Smooth muscle cell of the brain vasculature (primary cell): ENCODE data around the gene SLC16A2.
"Not testable (repeated sequence)": the region's sequence is repeated elsewhere in the genome, so short reads cannot be mapped to it uniquely, and the experiment has no call there.

Source experiments
- DNase-seq: peaks from one replicate; pipeline ENCODE4 v3.0.0-alpha.2; 2012; ENCODE audit warnings: low read depth, low spot score

SLC16A2 gene

DNA sequence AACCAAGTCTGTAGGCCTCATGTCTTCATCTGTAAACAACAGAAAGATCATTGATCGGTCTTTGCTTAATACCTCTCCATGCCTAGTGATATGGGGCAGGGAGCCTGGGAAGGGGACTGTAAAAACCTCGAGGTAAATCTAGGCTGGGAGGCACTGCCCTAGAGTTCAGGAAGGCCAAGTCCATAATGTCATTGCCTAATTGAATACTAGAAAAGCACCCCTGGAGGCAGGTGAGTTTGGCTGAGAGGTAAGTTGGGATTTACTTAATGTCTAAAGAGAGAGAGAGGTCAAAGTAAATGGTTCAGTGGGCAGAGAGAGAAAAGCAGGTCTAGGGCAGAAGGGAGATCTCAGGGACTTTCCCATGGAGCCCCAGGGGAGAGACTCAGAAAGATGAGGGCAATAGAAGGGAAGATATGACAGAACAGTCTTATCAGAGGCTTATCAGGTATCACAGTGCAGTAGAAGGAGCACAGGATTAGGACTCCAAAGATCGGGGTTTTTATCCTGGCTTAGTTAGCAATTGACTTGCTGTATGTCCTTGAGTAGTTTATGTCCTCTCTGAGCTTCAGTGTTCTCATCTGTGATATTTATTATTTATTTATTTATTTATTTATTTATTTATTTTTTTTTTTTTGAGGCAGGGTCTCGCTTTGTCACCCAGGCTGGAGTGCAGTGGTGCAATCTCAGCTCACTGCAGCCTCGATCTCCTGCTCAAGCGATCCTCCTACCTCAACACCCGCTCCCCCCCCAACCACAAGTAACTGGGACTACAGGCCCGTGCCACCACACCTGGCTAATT, 85.2 kb downstream of the SLC16A2 start:
- DNase-seq = no peak

DNA sequence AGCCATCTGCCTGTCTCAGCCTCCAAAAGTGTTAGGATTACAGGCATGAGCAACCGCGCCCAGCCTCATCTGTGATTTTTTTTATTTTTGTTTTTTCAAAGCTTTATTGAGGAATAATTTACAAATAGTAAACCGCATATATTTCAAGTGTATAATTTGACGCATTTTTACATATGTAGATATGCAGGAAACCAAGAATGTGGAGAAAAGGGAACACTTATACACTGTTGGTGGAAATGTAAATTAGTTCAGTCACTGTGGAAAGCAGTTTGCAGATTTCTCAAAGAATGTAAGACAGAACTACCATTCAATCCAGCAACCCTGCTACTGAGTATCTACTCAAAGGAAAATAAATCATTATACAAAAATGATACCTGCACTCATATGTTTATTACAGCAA, 85.9 kb downstream of the SLC16A2 start:
- no peak for DNase-seq

DNA sequence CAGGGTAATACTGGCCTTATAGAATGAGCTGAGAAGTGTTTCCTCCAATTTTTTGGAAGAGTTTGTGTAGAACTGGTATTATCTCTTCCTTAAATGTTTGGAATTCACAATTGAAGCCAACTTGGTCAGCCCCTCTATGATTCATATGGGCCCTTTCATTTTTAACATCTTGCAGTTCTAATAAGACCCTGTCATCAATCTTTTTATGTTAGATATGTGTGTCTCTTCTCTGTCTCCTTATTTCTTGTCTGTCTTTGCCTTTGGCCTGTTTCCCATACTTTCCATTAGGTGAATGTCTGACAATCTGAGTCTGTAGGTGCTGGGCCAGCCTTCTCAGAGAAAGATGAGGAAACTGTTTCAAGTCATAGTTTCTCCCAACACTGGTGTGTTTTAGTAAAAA, 88.7 kb downstream of the SLC16A2 start:
- DNase-seq = no peak

DNA sequence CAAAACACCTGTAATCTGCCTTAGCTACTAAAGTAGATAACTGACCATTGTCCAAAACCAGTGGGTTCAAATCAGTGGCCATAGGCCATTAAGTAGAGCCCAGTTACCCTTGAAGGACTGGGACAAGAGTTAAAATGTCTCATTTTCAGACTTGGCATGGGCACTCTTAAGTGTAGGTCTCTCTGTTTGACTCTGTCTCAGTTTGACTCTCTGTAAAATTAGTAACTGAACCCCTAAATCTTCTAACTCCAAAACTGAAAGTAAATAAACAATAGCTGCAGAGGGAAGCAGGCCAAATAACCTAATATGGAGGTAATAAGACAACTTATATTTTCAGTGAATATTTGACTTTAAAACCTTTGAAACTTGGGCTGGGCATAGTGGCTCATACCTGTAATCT, 89.1 kb downstream of the SLC16A2 start:
- no peak for DNase-seq

DNA sequence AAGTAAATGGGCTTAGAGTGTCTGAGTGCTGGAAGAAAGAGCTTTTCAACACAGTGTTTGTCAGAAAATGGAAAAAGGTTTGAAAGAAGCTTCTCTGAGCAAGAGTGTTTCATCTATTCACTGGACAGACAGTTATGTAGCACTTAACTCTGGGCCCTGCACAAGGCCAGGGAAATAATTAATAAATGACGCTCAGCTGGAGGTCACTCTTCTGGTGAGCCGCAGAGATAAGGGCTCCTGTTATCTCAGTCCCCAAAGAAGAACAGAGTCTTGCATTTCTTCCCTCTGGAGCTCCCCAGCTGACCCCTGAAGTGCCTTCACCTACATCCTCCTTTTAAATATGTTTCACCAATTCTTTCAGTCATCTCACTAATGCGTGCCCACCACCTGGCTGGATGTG, 90.4 kb downstream of the SLC16A2 start:
- DNase-seq = no peak

DNA sequence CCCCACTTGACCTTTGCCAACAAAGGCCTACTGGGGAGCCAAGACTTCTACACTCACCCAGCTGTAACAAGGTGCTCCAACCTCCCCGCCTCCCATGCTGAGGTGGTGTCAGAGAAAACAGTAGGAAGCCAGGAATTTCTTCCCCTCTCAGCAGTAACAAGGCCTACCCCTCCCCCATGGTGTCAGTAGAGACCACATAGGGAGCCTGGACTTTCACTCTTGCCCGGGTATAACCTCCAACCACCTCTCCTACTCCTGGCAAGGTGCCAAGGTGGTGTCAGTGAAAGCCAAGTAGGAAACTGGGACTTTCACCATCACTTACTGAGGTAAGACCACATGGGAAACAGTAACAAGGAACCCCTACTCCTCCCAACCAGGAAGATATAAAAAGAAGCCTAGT, 93.1 kb downstream of the SLC16A2 start:
- DNase-seq = no peak

DNA sequence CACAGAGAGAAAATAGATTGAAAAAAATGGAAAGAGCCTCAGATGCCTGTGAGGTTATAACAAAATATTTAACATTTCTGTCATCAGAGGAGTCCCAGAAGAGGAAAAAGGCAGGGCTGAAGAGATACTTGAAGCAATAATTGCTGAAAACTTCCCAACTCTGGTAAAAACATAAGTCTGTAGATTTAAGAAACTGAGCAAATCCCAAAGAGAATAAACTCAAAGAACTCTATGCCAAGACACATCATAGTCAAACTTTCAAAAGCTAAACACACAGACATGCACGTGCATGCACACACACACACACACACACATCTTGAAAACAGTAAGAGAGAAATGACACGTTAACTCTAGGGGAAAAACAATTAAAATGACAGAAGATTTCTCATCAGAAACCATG, 94.1 kb downstream of the SLC16A2 start:
- no peak for DNase-seq

DNA sequence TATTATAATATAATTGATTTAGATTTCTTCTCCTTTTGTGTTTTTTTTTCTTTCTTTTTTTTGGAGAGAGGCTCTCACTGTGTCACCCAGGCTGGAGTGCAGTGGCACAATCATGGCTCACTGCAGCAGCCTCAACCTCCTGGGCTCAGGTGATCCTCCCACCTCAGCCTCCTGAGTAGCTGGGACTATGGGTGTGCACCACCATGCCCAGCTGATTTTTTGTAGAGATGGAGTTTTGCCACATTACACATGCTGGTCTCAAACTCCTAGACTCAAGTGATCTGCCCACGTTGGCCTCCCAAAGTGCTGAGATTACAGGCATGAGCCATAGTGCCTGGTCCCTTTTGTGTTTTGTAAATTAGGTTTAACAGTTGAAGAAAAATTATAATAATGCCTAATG, 94.7 kb downstream of the SLC16A2 start:
- not testable (repeated sequence) for DNase-seq

DNA sequence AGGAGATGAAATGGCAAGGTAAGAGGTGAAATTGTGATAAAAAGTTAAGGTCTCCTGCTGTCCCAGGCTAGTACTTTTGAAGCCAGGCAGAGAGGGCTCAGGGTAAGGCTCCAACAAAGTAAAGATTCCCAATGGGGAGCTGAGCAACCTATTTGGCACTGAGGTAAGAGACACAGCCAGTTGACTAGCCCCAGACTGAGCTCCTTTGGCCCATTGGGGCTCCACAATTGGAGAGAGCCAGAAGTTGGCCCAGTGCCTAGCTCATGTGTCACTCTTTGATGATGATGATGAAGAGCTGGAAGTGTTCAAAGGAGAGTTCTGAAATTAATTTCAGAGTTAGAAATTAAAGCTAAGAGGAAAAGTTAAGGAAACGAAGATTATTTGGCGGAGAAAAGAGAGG, 98.6 kb downstream of the SLC16A2 start:
- DNase-seq = no peak

DNA sequence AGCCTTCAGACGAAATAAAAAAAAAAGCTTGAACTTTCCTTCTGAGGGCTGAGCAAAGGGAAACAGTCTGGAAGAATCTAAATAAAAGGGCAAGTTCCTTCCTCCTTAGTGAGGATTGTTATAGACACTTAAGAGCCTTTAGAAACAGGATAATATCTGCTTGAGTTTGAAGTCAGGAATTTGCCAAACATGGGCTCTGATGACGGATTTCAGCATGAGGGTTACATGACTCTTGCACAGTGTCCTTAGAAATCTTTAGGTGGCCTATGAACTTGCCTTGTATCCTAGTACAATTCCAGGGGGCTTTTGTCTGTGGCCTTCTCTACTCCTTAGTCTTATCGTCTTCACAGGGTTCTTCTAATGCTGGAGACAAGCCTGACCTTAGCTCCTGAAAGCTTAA, 99.0 kb downstream of the SLC16A2 start:
- DNase-seq = no peak

DNA sequence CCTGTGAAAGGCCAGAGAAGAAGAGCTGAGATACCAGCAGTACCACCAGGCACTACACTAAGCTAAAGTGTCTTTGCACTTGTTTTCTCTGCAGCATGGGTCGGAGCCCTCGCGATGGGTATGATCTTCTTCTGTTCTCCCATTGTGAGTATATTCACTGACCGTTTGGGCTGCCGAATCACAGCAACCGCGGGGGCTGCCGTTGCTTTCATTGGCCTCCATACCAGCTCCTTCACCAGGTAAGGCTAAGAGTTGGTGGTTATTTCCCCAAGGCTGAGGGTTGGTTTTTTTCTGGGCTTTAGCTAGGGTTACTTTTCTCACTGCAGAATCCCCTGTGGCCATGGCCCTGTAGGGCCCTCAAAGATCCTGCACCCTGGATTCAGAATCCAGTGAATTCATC, 99.6 kb downstream of the SLC16A2 start:
- DNase-seq = no peak

DNA sequence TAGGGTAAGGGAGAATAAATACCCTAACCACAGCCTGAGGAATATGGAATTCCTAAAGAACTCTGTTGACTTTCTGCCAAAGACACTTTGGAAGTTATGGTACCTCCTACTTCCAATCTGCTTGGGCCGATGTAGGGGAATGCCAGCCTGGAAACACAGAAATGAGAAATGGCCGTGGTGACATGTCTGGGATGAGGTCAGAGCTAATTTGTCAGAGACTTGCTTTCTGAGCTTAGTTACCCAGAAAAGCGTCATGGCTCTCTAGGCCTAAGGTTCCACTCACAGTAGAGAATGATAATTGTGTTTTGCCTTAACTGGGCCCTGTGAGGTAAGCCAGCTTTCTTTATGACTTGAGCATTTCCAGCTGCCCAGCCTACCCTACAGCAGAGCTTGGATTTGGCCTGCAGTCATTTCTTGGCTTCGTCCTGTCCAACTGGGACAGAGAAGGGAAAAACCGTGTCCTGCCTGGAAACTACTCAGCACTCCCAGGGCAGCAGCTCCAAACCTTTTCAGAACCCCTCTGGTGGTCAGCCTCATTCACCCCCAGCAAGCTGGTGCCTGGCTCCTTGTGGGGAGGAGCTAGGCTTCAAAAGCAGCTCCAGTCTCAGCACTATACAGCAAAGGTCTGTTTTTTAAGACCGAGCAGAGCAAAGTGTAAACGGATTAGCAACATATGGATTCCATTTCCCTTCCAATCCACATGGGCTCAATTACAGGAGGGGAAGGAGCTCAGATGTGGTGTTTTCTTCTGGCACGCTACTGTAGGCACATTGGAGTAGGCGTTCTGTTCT, 100.9 kb downstream of the SLC16A2 start:
- no peak for DNase-seq

DNA sequence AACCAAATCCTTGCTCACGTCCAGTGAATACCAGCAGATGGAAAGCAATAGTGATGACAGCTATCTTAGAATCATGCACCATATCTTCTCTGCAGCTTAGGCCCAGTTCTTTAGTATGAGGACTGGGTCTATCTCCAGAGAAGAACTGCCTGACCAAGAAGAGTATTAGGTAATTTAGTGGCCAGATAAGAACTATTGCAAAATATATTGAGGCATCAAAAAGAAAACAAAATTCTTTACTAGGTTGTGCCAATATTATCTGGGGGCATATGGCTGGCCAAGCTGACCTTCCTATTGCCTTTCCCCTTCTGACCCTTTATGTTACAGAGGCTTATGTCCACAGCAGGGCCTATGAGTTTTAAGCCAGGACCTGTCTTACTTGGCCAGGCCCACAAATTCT, 101.9 kb downstream of the SLC16A2 start:
- no peak for DNase-seq

DNA sequence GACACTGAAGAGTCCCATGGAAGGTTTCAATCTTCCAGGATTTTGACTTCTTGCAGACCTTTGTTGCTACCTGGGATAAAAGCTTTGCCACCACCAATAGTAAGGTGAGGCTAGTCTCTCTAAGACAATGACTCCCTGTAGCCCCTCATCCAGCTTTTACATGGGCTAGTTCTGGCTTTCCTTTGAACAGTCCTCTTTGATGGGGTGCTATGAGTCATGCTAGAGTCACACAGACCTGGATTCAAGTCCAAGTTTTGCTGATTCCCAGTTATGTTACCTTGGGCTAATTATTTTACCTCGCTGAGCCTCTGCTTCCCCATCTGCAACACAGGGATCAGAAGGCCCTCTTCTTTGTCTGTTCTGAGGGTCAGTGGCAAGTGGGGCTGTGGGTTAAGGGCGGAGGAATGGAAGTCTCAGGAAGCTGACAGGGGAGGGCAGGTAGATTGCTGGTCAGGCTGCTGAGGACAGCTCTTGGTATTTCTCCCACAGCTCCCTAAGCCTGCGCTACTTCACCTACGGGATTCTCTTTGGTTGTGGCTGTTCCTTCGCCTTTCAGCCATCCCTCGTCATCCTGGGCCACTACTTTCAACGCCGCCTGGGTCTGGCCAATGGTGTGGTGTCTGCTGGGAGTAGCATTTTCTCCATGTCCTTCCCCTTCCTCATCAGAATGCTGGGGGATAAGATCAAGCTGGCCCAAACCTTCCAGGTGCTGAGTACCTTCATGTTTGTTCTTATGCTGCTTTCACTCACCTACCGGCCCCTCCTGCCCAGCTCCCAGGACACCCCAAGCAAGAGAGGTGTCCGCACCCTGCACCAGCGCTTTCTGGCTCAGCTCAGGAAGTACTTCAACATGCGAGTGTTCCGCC, 102.8 kb downstream of the SLC16A2 start:
- no peak for DNase-seq

DNA sequence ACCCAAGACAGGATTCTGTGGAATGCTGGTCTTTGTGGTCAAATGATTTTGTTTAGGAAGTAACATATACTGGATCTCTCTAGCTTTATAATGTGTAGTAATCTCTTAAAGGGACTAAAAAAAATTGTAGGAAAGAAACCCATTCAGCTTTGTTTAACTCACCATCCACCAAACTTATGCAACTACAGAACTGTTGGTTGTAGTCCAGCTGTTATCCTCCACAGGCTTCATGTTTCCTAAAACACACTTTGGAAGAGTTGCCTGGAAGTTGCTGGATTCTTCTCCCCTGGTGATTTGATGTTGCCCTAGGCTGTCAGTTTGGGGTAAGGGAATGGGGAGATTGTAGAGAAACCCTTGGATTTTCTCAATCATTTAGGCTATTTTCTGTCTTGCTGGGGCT, 103.8 kb downstream of the SLC16A2 start:
- DNase-seq = no peak

DNA sequence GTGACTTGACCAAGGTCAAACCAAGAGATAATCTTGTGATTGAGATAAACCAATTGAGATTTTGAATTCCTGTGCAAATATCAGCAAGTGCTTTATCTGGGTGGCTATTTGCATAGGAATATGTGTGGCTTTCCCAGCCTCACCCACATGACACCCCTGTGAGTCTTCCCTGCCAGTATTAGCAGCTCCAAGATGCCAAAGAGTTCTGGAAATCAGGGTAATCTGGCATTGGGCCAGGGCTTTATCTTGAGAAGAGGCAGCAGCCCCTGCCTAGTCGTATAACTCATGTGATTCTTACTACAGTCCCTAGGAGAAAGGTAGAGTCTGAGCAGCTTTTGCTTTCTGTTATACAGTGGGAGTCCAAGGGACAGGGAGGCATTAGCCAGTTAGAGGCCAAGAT, 105.5 kb downstream of the SLC16A2 start:
- DNase-seq = no peak

DNA sequence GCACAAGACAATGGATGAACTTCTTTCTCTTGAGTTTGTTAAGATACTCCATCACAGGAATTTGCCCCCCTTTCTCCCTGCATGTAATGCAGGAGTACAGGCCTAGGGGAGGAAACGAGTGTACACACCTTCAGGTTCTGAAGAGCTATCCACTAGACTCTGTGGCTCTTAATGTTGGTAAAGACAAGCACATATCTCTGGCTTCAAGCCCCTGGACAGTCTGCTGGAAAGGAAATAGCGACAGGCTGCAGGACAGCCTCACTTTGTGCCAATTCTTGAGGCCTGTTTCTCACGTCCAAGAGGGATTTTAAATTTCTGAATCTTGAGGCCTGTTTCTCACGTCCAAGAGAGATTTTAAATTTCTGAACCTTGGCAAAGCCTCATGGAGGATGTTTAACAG, 106.1 kb downstream of the SLC16A2 start:
- no peak for DNase-seq

DNA sequence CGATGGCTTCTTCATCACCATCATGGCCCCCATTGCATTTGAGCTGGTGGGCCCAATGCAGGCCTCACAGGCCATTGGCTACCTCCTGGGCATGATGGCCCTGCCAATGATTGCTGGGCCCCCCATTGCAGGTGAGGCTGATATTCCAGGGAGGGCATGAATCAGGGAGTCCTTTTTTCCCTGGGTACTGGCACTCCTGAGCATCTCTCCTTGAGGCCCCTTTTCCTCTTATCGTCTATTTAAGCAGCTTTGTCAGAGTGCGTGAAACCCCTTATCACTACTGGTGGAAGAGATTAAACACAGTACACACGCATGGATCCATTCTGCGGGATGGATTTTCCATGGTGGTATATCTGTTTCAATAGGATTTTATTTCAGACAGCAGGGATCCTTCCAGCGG, 108.0 kb downstream of the SLC16A2 start:
- no peak for DNase-seq

DNA sequence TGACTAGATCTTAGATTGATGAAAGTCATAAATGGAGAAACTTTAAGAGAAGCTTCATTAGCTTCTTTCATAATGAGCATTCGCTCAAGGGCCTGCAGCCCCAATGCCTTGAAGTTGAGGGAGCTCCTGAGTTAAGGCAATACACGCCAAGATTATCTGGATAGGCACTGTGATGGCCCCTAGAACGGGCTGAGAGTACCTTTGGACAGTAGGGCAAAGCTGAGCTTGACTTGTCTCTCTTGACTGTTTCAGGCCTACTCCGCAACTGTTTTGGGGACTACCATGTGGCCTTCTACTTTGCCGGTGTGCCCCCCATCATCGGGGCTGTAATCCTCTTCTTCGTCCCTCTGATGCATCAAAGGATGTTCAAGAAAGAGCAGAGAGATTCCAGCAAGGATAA, 109.8 kb downstream of the SLC16A2 start:
- no peak for DNase-seq

DNA sequence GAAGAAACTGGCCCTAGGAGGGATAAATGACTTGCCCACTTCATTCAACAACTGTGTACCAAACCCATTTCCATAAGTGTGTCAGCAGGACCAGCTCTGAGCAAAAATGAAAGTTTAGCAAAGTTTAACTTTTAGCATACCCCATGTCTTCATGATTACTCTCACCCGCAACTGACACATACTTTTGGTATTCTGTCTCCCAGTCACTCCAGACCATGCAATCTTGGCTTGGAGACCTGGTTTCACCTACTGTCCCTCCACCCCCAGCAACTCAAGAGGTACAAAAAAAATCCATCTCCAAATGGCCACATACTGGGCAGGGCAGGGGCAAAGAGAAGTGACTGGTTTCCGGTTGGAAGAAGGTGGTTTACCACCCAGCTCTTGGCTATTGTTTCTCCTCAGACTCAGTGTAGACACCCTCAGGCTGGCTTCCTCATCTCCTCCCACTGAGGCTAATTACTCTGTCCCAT, 113.3 kb downstream of the SLC16A2 start:
- no peak for DNase-seq

DNA sequence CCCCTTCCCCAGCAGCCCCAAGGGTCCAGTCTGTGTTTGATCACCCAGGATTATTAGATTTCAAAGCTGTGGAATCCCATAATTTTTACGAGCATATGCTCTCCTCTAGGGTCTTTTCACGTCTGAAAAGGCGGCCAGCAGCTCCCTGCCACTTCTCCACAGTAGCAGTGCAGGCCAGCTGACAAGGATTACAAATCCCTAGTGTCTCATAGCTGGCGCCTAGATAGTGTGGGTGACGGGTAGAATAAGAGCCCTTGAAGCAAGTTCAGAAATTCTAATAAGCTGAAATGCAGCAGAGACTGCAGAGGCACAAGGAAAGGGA, 113.8 kb downstream of the SLC16A2 start:
- no peak for DNase-seq

DNA sequence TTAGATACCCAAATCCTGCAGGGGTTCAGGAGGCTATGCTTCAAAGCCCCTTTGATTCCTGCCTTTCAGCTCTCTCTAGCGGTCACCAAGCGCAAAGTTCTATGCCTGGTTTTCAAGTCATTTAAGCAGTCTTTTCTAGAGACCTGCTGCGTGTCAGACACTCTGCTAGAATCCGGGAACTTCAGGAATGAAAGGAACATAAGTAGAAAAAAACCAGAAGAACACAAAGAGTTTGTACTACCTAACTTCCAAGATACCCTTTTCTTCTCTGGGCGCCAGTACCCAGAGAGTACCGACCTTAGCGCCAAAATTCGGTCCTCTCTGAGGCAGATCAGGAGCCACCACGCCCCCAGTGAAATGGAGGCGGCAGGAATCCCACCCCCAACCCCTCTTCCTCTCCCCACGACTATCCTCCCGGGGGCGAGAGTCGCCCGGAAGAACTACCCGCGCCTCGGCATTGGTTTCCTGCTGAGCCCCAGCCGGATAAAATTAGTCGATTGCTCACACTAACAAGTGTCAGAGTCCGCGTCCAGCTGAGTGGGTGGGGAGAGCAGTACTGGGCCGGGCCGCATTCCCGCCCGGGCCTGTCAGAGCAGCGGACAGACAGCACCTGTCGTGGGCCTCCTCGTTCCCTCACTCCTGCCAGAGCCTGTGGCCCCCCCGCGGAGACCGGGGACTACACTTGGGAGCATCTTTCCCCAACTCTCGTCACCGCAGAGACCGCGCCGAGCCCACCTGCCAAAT, 114.3 kb downstream of the SLC16A2 start:
- DNase-seq = no peak
